Measurements from ENCODE around the gene OR4Q2. TPM values are rescaled to one million over a fixed set of nuclear protein-coding genes. Genes with fewer than 3 reads are reported as not detected.
"Not testable (repeated sequence)": the region's sequence is repeated elsewhere in the genome, so short reads cannot be mapped to it uniquely, and the experiment has no call there.

OR4Q2 gene
- total RNA-seq (not detected), total RNA-seq (0 reads per million in 2 donors)

DNA sequence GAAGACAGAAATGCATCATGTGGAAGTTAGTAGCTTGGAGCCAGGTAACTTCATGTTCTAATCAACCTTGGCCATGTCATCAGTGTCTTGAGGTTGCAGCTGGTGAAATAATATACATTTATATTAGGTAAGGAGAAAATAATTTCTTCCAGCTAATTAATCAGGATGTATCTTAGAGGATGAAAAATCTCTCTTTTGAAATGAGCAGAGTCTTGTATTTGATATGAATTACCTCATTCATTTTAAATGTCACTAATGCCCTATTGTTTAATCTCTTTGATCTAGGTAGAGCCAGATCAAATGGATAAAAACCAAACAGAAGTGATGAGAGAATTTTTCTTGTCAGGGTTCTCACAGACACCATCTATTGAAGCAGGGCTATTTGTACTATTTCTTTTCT, at the start of gene OR4Q2:
Gene OR4Q2, plus strand, starts transcription at position 301 of the 400 bp plus-strand sequence.
- no peaks in the 10 kb centered on the region for H3K4me1 Mint-ChIP-seq
- H3K27me3 Mint-ChIP-seq, result peaks cover 6% of the 10 kb centered on the region
- no peak within 1 kb of the TSS for H3K4me3 Mint-ChIP-seq
- peaks cover 2% of the 10 kb centered on the region for H3K36me3 Mint-ChIP-seq (ENCODE audit: low read depth)
- no peak for DNase-seq
- no peak within 1 kb of the TSS for H3K27ac Mint-ChIP-seq
- ATAC-seq, result no peak
- no peaks in the 10 kb centered on the region for H3K9me3 ChIP-seq (ENCODE audit: control insufficient read depth, low read length, poor library complexity, severe bottlenecking)

GRCh38 chr14:19969735-19970134, 32.2 kb upstream of the OR4Q2 start:
- H3K4me3 Mint-ChIP-seq; DNase-seq; H3K9me3 ChIP-seq (ENCODE audit: control insufficient read depth, low read length, poor library complexity, severe bottlenecking); H3K27ac Mint-ChIP-seq; ATAC-seq; H3K27me3 Mint-ChIP-seq; H3K36me3 Mint-ChIP-seq (ENCODE audit: low read depth): not testable (repeated sequence)
- peaks cover 15% of the 10 kb centered on the region for H3K4me1 Mint-ChIP-seq

GRCh38 chr14:19974844-19975243, 27.1 kb upstream of the OR4Q2 start:
- no peaks in the 10 kb centered on the region for H3K9me3 ChIP-seq (ENCODE audit: control insufficient read depth, low read length, poor library complexity, severe bottlenecking)
- H3K4me3 Mint-ChIP-seq, result peak overlapping the region; percentile 22
- peak; percentile 99 for ATAC-seq
- peaks cover 16% of the 10 kb centered on the region for H3K4me1 Mint-ChIP-seq
- H3K27ac Mint-ChIP-seq, result no peak overlapping the region
- H3K36me3 Mint-ChIP-seq (ENCODE audit: low read depth), result peaks cover 2% of the 10 kb centered on the region
- DNase-seq, result peak in 1 of 3 donors; percentile 11
- H3K27me3 Mint-ChIP-seq, result no peaks in the 10 kb centered on the region

- no peak within 1 kb of the TSS for H3K27ac Mint-ChIP-seq
- H3K4me1 Mint-ChIP-seq, result peaks cover 16% of the 10 kb centered on the region
- no peak for ATAC-seq
- DNase-seq, result no peak
- no peaks in the 10 kb centered on the region for H3K27me3 Mint-ChIP-seq
- H3K36me3 Mint-ChIP-seq (ENCODE audit: low read depth), result peaks cover 2% of the 10 kb centered on the region
- peak within 1 kb of the TSS; percentile 22 for H3K4me3 Mint-ChIP-seq
- H3K9me3 ChIP-seq (ENCODE audit: control insufficient read depth, low read length, poor library complexity, severe bottlenecking), result no peaks in the 10 kb centered on the region
Observed at GRCh38 chr14:19975291-19975690, 26.7 kb upstream of the OR4Q2 start, which contains the start of gene OR4K15. TSS of gene OR4K15 (plus strand) at chr14:19975591. CDS start at chr14:19975591, 0 bp downstream.

DNA sequence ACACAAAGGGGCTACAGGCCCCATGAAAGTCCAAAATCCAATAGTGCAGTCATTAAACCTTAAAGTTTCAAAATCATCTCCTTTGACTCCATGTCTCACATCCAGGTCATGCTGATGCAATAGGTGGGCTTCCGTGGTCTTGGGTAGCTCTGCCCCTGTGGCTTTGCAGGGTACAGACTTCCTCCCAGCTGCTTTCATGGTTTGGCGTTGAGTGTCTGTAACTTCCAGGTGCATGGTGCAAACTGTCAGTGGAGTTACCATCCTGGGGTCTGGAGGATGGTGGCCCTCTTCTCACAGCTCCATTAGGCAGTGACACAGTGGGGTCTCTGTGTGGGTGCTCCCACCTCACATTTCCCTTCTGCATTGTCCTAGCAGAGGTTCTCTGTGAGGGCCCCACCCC, 8.5 kb upstream of the OR4Q2 start:
- no peak overlapping the region for H3K27ac Mint-ChIP-seq
- H3K36me3 Mint-ChIP-seq (ENCODE audit: low read depth), result no peaks in the 10 kb centered on the region

DNA sequence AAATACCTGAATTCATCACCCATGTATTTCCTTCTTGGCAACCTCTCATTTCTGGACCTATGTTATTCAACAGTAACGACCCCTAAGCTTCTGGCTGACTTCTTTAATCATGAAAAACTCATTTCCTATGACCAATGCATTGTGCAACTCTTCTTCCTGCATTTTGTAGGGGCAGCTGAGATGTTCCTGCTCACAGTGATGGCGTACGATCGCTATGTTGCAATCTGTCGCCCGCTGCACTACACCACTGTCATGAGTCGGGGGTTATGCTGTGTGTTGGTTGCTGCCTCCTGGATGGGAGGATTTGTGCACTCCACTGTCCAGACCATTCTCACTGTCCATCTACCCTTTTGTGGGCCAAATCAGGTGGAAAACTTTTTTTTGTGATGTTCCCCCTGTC, 356 bp downstream of the OR4Q2 start:
- Mint-ChIP-seq H3K27me3 (peaks cover 6% of the 10 kb centered on the region), H3K4me3 (no peak overlapping the region), H3K36me3 (ENCODE audit: low read depth) (peaks cover 2% of the 10 kb centered on the region), H3K4me1 (no peaks in the 10 kb centered on the region), H3K27ac (no peak overlapping the region)
- DNase-seq, result no peak
- no peaks in the 10 kb centered on the region for H3K9me3 ChIP-seq (ENCODE audit: control insufficient read depth, low read length, poor library complexity, severe bottlenecking)
- no peak for ATAC-seq

More for the DNA sequence above, 8.5 kb upstream of the OR4Q2 start:
- DNase-seq (no peak), ATAC-seq (no peak)
- Mint-ChIP-seq H3K27me3 (no peaks in the 10 kb centered on the region), H3K4me1 (peaks cover 3% of the 10 kb centered on the region), H3K4me3 (no peak overlapping the region)
- H3K9me3 ChIP-seq (ENCODE audit: control insufficient read depth, low read length, poor library complexity, severe bottlenecking), result no peaks in the 10 kb centered on the region

- no peak for ATAC-seq
- Mint-ChIP-seq H3K36me3 (ENCODE audit: low read depth) (peaks cover 4% of the 10 kb centered on the region), H3K27me3 (no peaks in the 10 kb centered on the region)
Observed at GRCh38 chr14:20008156-20008555, 6.2 kb downstream of the OR4Q2 start.

GRCh38 chr14:20019257-20019865, 17.4 kb downstream of the OR4Q2 start, which contains the start of gene OR4K14:
TSS of gene OR4K14 (minus strand) at chr14:20019307. CDS start at chr14:20015193, 4,114 bp downstream.
- peaks cover 9% of the 10 kb centered on the region for H3K27me3 Mint-ChIP-seq
- no peak within 1 kb of the TSS for H3K4me3 Mint-ChIP-seq
- DNase-seq (no peak), ATAC-seq (no peak)
- no peak within 1 kb of the TSS for H3K27ac Mint-ChIP-seq
- H3K9me3 ChIP-seq (ENCODE audit: control insufficient read depth, low read length, poor library complexity, severe bottlenecking), result no peaks in the 10 kb centered on the region
- no peaks in the 10 kb centered on the region for H3K4me1 Mint-ChIP-seq
- no peaks in the 10 kb centered on the region for H3K36me3 Mint-ChIP-seq (ENCODE audit: low read depth)

More at GRCh38 chr14:20008156-20008555, 6.2 kb downstream of the OR4Q2 start:
- H3K9me3 ChIP-seq (ENCODE audit: control insufficient read depth, low read length, poor library complexity, severe bottlenecking), result no peaks in the 10 kb centered on the region
- no peak for DNase-seq
- Mint-ChIP-seq H3K4me1 (peaks cover 4% of the 10 kb centered on the region), H3K27ac (no peak overlapping the region), H3K4me3 (no peak overlapping the region)

GRCh38 chr14:20031058-20031457, 29.1 kb downstream of the OR4Q2 start:
- peaks cover 2% of the 10 kb centered on the region for H3K4me1 Mint-ChIP-seq
- H3K4me3 Mint-ChIP-seq, result no peak overlapping the region
- no peak overlapping the region for H3K27ac Mint-ChIP-seq

GRCh38 chr14:20035449-20035848, 33.5 kb downstream of the OR4Q2 start:
- no peak for DNase-seq
- no peak overlapping the region for H3K27ac Mint-ChIP-seq
- H3K27me3 Mint-ChIP-seq, result no peaks in the 10 kb centered on the region
- H3K4me1 Mint-ChIP-seq, result peaks cover 2% of the 10 kb centered on the region
- H3K4me3 Mint-ChIP-seq, result no peak overlapping the region
- ATAC-seq, result no peak
- no peaks in the 10 kb centered on the region for H3K9me3 ChIP-seq (ENCODE audit: control insufficient read depth, low read length, poor library complexity, severe bottlenecking)
- H3K36me3 Mint-ChIP-seq (ENCODE audit: low read depth), result no peaks in the 10 kb centered on the region

More at GRCh38 chr14:20031058-20031457, 29.1 kb downstream of the OR4Q2 start:
- Mint-ChIP-seq H3K27me3 (no peaks in the 10 kb centered on the region), H3K36me3 (ENCODE audit: low read depth) (no peaks in the 10 kb centered on the region)
- DNase-seq (no peak), ATAC-seq (no peak)
- no peaks in the 10 kb centered on the region for H3K9me3 ChIP-seq (ENCODE audit: control insufficient read depth, low read length, poor library complexity, severe bottlenecking)

GRCh38 chr14:20035938-20036337, 34.0 kb downstream of the OR4Q2 start, which contains the start of gene OR4K13:
TSS of gene OR4K13 (minus strand) at chr14:20036038. CDS start at chr14:20034758, 1,280 bp downstream.
- H3K9me3 ChIP-seq (ENCODE audit: control insufficient read depth, low read length, poor library complexity, severe bottlenecking), result no peaks in the 10 kb centered on the region
- Mint-ChIP-seq H3K27ac (no peak within 1 kb of the TSS), H3K4me3 (no peak within 1 kb of the TSS), H3K4me1 (peaks cover 2% of the 10 kb centered on the region), H3K27me3 (no peaks in the 10 kb centered on the region), H3K36me3 (ENCODE audit: low read depth) (no peaks in the 10 kb centered on the region)
- DNase-seq (no peak), ATAC-seq (no peak)

DNA sequence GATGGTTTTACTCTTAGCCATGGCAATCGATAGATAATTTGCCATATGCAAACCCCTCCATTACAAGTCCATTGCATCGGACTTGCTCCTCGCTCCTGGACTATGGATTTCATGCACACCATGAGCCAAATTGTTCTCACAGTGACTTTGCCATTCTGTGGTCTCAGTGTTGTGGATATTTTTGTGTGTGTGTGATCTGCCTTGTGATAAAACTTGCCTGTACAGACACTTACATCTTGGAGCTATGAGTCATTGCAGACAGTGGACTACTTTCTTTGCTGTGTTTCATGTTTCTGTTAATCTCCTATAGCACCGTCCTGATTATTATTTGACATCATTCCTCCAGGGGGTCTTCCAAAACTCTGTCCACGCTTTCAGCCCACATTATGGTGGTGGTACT, 42.3 kb downstream of the OR4Q2 start:
- H3K9me3 ChIP-seq (ENCODE audit: control insufficient read depth, low read length, poor library complexity, severe bottlenecking), result no peaks in the 10 kb centered on the region
- no peak overlapping the region for H3K4me3 Mint-ChIP-seq
- H3K27me3 Mint-ChIP-seq, result peaks cover 8% of the 10 kb centered on the region
- peaks cover 3% of the 10 kb centered on the region for H3K36me3 Mint-ChIP-seq (ENCODE audit: low read depth)
- no peak overlapping the region for H3K27ac Mint-ChIP-seq
- H3K4me1 Mint-ChIP-seq, result no peaks in the 10 kb centered on the region
- ATAC-seq (no peak), DNase-seq (no peak)

DNA sequence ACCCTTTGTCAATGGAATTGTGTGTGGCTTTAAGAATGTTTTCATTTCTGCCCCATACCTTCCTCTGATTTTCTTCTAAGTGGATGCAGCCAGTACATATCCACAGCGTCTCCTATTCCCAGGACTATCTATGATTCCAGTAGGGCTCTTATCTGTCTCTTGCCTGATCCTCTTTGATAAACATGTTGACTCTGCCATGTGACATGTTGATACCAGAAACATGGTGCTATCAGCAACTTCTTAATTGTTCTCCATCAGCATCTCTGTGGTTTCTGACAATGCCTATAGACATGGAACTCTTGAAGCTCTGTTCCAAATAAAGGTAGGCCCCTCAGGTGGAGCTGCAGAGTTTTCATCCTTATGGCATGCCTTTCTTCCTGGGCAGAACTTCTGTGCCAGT, 46.2 kb downstream of the OR4Q2 start:
- H3K4me1 Mint-ChIP-seq, result no peaks in the 10 kb centered on the region
- peaks cover 18% of the 10 kb centered on the region for H3K27me3 Mint-ChIP-seq
- DNase-seq (no peak), ATAC-seq (no peak)
- H3K36me3 Mint-ChIP-seq (ENCODE audit: low read depth), result peaks cover 2% of the 10 kb centered on the region
- H3K9me3 ChIP-seq (ENCODE audit: control insufficient read depth, low read length, poor library complexity, severe bottlenecking), result no peaks in the 10 kb centered on the region
- no peak overlapping the region for H3K27ac Mint-ChIP-seq
- H3K4me3 Mint-ChIP-seq, result no peak overlapping the region

Measured in T-helper 17 cell (primary cell).